ENCODE results near the gene NOX5.

The NOX5 gene

GRCh38 chr15:68983961-68984481 is 30.5 kb upstream of the NOX5 start:
- no peak for DNase-seq (ENCODE audit: insufficient read length)
- TF ChIP-seq TAF1 (IDR thresholded peaks at IDR 0.05; ENCODE audit: borderline replicate concordance, low read depth, low read length) (no peak), POLR2AphosphoS5 (IDR thresholded peaks at IDR 0.05; ENCODE audit: low read depth, low read length) (no peak), POLR2A (IDR thresholded peaks at IDR 0.05; ENCODE audit: low read depth, low read length) (no peak)
- FAIRE-seq: no peak

GRCh38 chr15:68984586-68984985 is 29.9 kb upstream of the NOX5 start:
- TF ChIP-seq POLR2A (IDR thresholded peaks at IDR 0.05; ENCODE audit: low read depth, low read length): no peak
- TF ChIP-seq TAF1 (IDR thresholded peaks at IDR 0.05; ENCODE audit: borderline replicate concordance, low read depth, low read length): no peak
- no peak for TF ChIP-seq POLR2AphosphoS5 (IDR thresholded peaks at IDR 0.05; ENCODE audit: low read depth, low read length)
- FAIRE-seq (no peak), DNase-seq (ENCODE audit: insufficient read length) (no peak)

GRCh38 chr15:68985361-68985891 is 29.1 kb upstream of the NOX5 start:
- DNase-seq (ENCODE audit: insufficient read length) (no peak), FAIRE-seq (no peak)
- no peak for TF ChIP-seq POLR2A (IDR thresholded peaks at IDR 0.05; ENCODE audit: low read depth, low read length)
- TF ChIP-seq TAF1 (IDR thresholded peaks at IDR 0.05; ENCODE audit: borderline replicate concordance, low read depth, low read length): no peak
- no peak for TF ChIP-seq POLR2AphosphoS5 (IDR thresholded peaks at IDR 0.05; ENCODE audit: low read depth, low read length)

GRCh38 chr15:68986322-68986721 is 28.2 kb upstream of the NOX5 start:
- no peak for DNase-seq (ENCODE audit: insufficient read length)
- TF ChIP-seq POLR2A (IDR thresholded peaks at IDR 0.05; ENCODE audit: low read depth, low read length): no peak
- TF ChIP-seq POLR2AphosphoS5 (IDR thresholded peaks at IDR 0.05; ENCODE audit: low read depth, low read length): no peak
- no peak for TF ChIP-seq TAF1 (IDR thresholded peaks at IDR 0.05; ENCODE audit: borderline replicate concordance, low read depth, low read length)
- FAIRE-seq: no peak

GRCh38 chr15:68987120-68987519 is 27.4 kb upstream of the NOX5 start:
- no peak for FAIRE-seq
- no peak for TF ChIP-seq TAF1 (IDR thresholded peaks at IDR 0.05; ENCODE audit: borderline replicate concordance, low read depth, low read length)

GRCh38 chr15:68987676-68988075 is 26.8 kb upstream of the NOX5 start:
- TF ChIP-seq POLR2AphosphoS5 (IDR thresholded peaks at IDR 0.05; ENCODE audit: low read depth, low read length): no peak
- no peak for FAIRE-seq
- no peak for DNase-seq (ENCODE audit: insufficient read length)

More at GRCh38 chr15:68987120-68987519, 27.4 kb upstream of the NOX5 start:
- no peak for DNase-seq (ENCODE audit: insufficient read length)

GRCh38 chr15:68989541-68990230 is 24.8 kb upstream of the NOX5 start:
- TF ChIP-seq TAF1 (IDR thresholded peaks at IDR 0.05; ENCODE audit: borderline replicate concordance, low read depth, low read length): no peak
- TF ChIP-seq POLR2A (IDR thresholded peaks at IDR 0.05; ENCODE audit: low read depth, low read length): no peak
- TF ChIP-seq POLR2AphosphoS5 (IDR thresholded peaks at IDR 0.05; ENCODE audit: low read depth, low read length): no peak
- DNase-seq (ENCODE audit: insufficient read length): no peak
- FAIRE-seq: no peak

GRCh38 chr15:68990231-68990991 is 24.1 kb upstream of the NOX5 start:
- FAIRE-seq: no peak
- no peak for DNase-seq (ENCODE audit: insufficient read length)
- TF ChIP-seq POLR2A (IDR thresholded peaks at IDR 0.05; ENCODE audit: low read depth, low read length) (no peak), TAF1 (IDR thresholded peaks at IDR 0.05; ENCODE audit: borderline replicate concordance, low read depth, low read length) (no peak), POLR2AphosphoS5 (IDR thresholded peaks at IDR 0.05; ENCODE audit: low read depth, low read length) (no peak)

- DNase-seq (ENCODE audit: insufficient read length): no peak
- no peak for FAIRE-seq
- no peak for TF ChIP-seq POLR2A (IDR thresholded peaks at IDR 0.05; ENCODE audit: low read depth, low read length)
- no peak for TF ChIP-seq TAF1 (IDR thresholded peaks at IDR 0.05; ENCODE audit: borderline replicate concordance, low read depth, low read length)
- no peak for TF ChIP-seq POLR2AphosphoS5 (IDR thresholded peaks at IDR 0.05; ENCODE audit: low read depth, low read length)
These were observed 23.4 kb upstream of the NOX5 start for GRCh38 chr15:68990992-68991500.

- TF ChIP-seq POLR2A (IDR thresholded peaks at IDR 0.05; ENCODE audit: low read depth, low read length) (no peak), POLR2AphosphoS5 (IDR thresholded peaks at IDR 0.05; ENCODE audit: low read depth, low read length) (no peak), TAF1 (IDR thresholded peaks at IDR 0.05; ENCODE audit: borderline replicate concordance, low read depth, low read length) (no peak)
- DNase-seq (ENCODE audit: insufficient read length) (no peak), FAIRE-seq (no peak)
These were observed 22.8 kb upstream of the NOX5 start for GRCh38 chr15:68991723-68992122.

GRCh38 chr15:68992696-68993095 is 21.8 kb upstream of the NOX5 start:
- no peak for FAIRE-seq
- DNase-seq (ENCODE audit: insufficient read length): no peak
- TF ChIP-seq POLR2A (IDR thresholded peaks at IDR 0.05; ENCODE audit: low read depth, low read length) (no peak), TAF1 (IDR thresholded peaks at IDR 0.05; ENCODE audit: borderline replicate concordance, low read depth, low read length) (no peak), POLR2AphosphoS5 (IDR thresholded peaks at IDR 0.05; ENCODE audit: low read depth, low read length) (no peak)

GRCh38 chr15:68993276-68993675 is 21.2 kb upstream of the NOX5 start:
- DNase-seq (ENCODE audit: insufficient read length): no peak
- TF ChIP-seq POLR2AphosphoS5 (IDR thresholded peaks at IDR 0.05; ENCODE audit: low read depth, low read length) (no peak), POLR2A (IDR thresholded peaks at IDR 0.05; ENCODE audit: low read depth, low read length) (no peak), TAF1 (IDR thresholded peaks at IDR 0.05; ENCODE audit: borderline replicate concordance, low read depth, low read length) (no peak)
- no peak for FAIRE-seq

Data from GM12892 (cell line).